GM18526 (cell line): ENCODE data around the gene RENBP.
A peak's percentile ranks its signal among the peaks of the same experiment; 100 is the strongest.

ENCODE experiments used
- POLR2A ChIP-seq: IDR thresholded peaks from 3 replicates; pipeline ENCODE4 v1.6.1; 2011; ENCODE audit not compliant: insufficient read length; ENCODE audit errors: extremely low read depth

The RENBP gene

GRCh38 chrX:153948847-153949805 lies 4.7 kb upstream of the RENBP start:
- TF ChIP-seq POLR2A = no peak

- no peak for TF ChIP-seq POLR2A
Observed at GRCh38 chrX:153948002-153948466, 3.6 kb upstream of the RENBP start.

GRCh38 chrX:153947009-153947769 lies 2.7 kb upstream of the RENBP start:
- TF ChIP-seq POLR2A = no peak

- no peak for TF ChIP-seq POLR2A
Observed at GRCh38 chrX:153945956-153946943, 1.8 kb upstream of the RENBP start.

- no peak for TF ChIP-seq POLR2A
Observed at GRCh38 chrX:153944800-153945150, 332 bp upstream of the RENBP start.

- TF ChIP-seq POLR2A = no peak
Observed at GRCh38 chrX:153941336-153942252, 2.8 kb downstream of the RENBP start.

- TF ChIP-seq POLR2A = no peak
Observed at GRCh38 chrX:153939573-153939972, 4.9 kb downstream of the RENBP start.

GRCh38 chrX:153938226-153938786 lies 6.1 kb downstream of the RENBP start:
- TF ChIP-seq POLR2A = no peak

GRCh38 chrX:153937056-153937455 lies 7.4 kb downstream of the RENBP start:
- TF ChIP-seq POLR2A = no peak

GRCh38 chrX:153935326-153935851 lies 9.1 kb downstream of the RENBP start:
- TF ChIP-seq POLR2A = no peak

GRCh38 chrX:153934762-153935325 lies 9.6 kb downstream of the RENBP start, which contains the start of gene NAA10:
Gene NAA10 (minus strand): TSS chrX:153935037. CDS start chrX:153934904, 133 bp downstream.
- peak; percentile 61 for TF ChIP-seq POLR2A

GRCh38 chrX:153934148-153934761 lies 10.2 kb downstream of the RENBP start:
- TF ChIP-seq POLR2A = no peak
